ENCODE measurements around the gene TMEM108.

- TF ChIP-seq CTCF (IDR thresholded peaks at IDR 0.05): no peak
- TF ChIP-seq POLR2A (IDR thresholded peaks at IDR 0.05): no peak
- TF ChIP-seq POLR2AphosphoS5 (IDR thresholded peaks at IDR 0.05): no peak
- TF ChIP-seq EP300 (IDR thresholded peaks at IDR 0.05): no peak
Measured at GRCh38 chr3:133119176-133119575, 81.0 kb downstream of the TMEM108 start.

Measured in suprapubic skin (tissue), 4 donors.